Kidney capillary endothelial cell (primary cell): Measurements from ENCODE around the gene LGALS8.
A peak's percentile ranks its signal among the peaks of the same experiment; 100 is the strongest.

ENCODE experiments used
- DNase-seq: peaks from one replicate; pipeline ENCODE4 v3.0.0-alpha.2; 2018; ENCODE audit warnings: low spot score

LGALS8 gene

DNA sequence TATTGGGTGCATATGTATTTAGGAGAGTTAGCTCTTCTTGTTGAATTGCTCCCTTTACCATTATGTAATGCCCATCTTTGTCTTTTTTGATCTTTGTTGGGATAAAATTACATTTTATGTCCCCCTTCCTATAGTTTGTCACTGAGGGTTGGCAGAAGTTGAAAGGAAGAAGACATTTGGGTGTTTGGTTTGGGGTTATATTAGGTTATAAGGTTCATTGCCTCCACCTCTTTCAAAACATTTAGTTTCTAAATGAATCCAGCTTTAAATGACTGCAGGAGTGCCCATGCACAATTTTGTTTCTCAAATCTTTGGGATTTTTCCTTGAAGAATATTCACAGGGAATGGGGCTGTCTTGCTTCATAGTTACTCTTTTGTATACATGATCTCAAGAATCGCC, 14.6 kb upstream of the LGALS8 start:
- DNase-seq = no peak

DNA sequence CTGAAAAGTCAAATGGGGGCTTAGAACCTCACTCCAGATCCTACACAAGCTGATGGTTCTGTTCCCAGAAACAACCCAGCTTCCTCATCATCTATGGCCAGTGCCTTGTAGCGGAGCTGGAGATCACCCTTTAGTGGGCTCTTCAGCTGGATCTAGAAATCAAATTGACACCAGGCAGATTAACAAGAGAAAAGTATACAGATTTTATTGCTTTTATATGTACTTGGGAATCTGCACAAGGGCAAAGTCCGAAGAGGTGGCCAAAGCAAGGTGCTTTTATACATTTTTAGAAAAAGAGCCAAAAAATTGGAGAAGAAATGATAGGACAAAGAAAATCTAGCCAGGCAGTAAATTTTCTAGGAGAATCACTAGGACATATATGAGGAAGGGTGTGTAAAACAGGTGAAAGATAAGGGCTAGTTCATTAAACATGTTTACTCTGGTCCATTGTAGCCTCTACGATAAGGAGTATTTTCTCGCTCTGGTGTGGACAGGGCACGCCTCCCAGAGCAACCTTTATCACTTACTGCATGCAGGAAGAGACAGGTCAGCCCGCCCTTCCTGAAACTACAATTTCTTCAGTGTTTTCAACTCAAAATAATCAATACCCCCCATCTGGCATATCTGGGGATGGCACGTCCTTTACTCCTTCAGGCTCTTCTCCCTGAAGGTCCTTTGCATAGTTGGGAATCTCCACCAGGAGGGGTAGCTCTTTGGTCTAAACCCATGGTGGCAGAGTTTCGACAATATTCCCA, 14.0 kb upstream of the LGALS8 start:
- DNase-seq = no peak

DNA sequence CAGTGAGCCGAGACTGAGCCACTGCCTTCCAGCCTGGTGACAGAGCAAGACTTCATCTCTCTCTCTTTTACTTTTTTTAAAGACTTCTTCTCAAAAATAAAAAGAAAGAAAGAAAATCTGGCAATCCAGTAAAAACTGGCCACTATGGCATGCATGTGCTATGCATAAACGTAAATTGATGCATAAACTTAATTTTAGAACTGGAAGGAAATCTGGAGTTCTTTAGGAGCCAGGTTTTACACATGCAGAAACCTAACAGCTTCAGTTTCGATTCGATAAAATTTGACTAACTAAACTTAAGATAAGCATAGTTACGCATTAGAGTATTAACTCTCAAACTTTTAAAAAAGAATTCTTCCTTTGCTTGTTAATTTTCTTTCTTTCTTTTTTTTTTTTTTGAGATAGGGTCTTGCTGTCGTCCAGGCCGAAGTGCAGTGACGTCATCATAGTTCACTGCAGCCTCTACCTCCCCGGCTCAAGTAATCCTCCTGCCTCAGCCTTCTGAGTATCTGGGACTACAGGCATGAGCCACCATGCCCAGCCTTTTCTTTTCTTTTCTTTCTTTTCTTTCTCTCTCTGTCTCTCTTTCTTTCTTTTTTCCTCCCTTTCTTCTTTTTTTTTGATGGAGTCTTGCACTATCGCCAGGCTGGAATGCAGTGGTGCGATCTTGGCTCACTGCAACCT, 11.9 kb upstream of the LGALS8 start:
- DNase-seq = no peak

DNA sequence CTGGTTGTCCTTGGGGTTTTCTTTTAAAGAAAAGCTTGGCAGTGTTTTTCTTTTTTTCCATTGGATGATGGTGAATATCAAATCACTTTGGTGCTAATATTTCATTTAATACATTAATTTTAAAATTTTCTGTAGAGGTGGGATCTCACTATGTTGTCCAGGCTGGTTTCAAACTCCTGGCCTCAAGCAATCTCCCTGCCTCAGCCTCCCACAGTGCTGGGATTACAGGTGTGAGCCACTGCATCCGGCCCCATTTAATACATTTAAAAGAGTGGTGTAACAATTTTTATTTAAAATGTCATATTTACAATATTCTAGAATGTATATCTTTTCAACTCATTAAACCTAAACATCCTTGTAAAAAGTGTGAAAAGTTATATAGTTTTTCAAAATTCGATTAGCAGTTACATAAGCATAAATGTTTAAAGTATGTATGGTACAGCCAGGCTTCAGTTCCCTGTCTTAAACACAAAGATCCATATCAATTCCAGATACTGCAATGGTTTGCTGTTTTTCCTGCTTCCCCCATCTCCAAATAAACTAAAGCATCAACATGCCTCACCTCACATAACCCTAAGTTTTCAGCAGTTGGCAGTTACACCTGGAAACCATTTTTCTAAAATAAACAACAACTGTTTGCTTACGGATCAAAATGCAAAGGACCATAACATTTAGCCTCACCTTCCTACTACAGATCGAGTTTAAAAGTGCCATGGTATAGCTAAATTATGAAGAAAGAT, 8.9 kb upstream of the LGALS8 start:
- DNase-seq = no peak

DNA sequence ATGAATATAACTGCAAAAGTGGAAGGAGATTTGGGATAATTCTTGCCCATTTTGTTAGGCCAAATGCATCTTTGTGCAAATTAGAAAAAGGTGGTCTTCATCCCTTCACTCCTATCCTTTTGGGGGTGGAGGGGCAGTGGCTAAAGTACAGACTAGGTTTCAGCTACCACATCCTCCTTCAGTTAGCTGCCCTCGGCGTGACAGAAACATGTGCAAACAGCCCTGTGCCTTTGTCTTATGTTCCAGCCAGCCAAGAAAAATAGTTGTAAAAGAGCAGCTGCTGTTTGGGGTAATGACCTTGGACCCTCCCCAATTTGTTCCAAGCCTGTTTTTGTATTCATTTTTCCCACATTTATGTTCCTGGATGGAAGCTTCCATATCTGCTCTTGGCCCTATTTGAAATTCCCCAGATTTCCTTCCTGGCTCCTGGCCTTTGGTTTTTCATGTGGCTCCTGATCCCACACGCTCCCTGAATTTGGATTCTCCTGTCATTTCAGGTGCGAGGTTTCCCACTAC, 8.3 kb upstream of the LGALS8 start:
- DNase-seq = no peak

- no peak for DNase-seq
Observed at GRCh38 chr1:236516929-236517704, 6.7 kb upstream of the LGALS8 start.

- DNase-seq = no peak
Observed at GRCh38 chr1:236518322-236518721, 5.5 kb upstream of the LGALS8 start.

DNA sequence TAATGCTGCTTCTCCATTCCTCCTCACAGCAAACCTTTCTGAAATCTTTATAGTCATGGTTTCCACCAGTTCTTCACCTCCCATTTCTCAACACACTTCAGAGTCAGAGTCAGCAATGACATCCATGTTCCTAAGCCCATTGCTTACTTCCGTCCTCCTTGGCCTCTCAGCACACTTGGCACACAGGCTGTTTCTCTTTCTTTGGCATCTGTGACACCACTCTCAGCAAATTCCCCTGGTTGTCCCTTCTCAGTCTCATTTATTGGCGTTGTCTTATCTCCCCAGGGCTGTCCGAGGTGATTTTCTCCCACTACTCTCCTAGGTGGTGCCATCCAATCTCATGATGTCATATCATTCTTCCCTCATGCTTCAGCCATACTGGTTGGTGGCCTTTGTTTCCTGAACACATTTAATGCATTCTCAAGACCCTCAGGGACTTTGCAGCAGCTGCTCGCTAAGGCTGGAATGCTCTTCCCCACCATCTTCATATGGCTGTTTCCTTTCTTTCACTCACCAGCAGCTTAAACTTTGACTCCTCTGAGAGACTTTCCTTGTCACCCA, 3.3 kb upstream of the LGALS8 start:
- DNase-seq = no peak

DNA sequence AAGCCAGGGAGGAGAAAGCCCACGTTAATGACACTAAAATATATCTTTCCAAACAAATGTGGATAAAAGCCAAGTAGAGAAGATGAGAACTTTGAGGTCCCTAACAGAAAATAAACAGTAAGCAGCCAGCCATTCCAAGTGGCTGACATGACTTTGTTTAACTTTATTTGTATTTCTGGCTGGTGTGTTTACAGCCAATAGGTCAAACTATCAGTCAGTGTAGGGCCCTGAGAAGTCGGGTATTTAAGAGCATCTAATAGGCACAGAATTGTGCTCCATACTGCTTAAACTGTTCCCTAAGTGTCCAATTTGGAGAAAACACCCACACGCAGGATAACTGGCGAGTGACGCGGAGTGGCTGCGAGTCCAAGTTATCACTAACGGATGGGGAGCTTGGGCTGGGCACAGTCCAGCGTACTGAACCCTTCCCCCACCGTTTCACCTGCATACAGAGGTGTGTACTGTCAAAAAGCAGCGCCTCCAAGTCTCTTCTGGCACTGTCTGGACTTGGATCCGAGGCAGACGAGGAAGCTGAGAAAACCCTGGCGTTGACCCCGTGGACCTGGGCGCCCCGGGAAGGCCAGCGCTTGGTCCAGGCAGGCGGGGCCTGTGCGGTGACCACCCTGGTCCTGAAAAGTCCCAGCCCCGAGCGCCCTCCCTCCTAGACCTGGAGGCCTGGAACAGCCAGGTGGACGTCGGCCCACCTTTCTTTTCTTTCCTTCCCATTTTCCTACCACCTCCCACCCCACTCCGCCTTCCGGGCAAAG, 662 bp upstream of the LGALS8 start:
- DNase-seq = no peak

GRCh38 chr1:236524142-236524894, 536 bp downstream of the LGALS8 start:
- DNase-seq = peak; percentile 73

DNA sequence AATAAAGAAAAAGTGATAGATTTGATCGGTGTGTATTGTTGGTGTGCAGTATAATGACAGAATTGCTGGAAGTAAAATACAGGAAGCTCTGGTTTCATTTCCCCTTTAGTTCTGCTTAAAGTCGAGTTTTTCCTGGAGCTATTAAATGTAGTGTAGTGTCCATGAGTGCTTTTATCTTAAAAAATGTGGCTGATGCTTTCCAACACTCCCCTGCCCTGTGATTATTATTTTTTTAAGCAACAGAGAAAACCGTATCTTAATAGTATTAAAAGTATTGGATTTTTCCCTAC, 1.1 kb downstream of the LGALS8 start:
- DNase-seq = no peak

DNA sequence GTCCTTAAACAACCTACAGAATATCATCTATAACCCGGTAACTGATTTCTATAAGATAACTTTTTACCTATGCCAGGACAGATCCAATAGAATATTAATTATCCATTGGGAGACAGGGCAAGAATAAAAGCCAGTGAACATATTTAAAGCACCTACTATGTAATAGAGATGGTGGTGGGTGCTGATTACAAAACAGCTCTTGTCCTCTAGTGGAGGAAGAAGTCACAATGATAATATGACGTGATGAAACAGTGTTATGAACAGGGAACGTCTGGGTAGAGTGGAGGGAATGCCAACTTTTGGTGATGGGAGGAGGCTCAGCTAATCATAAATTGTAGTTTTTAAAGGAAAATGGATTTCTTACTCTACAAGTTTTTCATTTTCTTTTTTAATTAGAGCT, 2.3 kb downstream of the LGALS8 start:
- DNase-seq = no peak

GRCh38 chr1:236530286-236530685, 6.5 kb downstream of the LGALS8 start:
- no peak for DNase-seq

- DNase-seq = no peak
Observed at GRCh38 chr1:236530959-236531358, 7.2 kb downstream of the LGALS8 start.

DNA sequence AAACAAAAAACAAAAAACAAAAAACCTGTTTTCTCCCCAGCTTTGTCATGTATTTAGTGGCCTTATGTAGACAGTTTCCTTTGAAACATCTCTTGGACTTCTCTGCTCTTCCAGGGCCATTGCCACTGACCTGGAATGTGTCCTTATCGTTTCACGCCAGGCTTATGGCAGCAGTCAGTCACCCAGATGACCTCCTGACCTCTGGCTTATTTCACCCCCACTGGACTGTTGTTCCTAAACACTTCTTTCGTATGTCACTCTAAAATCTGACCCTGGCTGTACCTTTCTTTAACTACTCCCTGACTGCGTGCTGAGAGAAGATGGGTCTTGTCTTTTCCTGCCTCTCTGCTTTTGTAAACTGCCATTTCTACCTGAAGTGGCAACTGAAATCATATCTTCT, 9.1 kb downstream of the LGALS8 start:
- DNase-seq = no peak

- peak; percentile 65 for DNase-seq
Observed at GRCh38 chr1:236534151-236534651, 10.4 kb downstream of the LGALS8 start.

GRCh38 chr1:236535190-236535589, 11.4 kb downstream of the LGALS8 start:
- no peak for DNase-seq

DNA sequence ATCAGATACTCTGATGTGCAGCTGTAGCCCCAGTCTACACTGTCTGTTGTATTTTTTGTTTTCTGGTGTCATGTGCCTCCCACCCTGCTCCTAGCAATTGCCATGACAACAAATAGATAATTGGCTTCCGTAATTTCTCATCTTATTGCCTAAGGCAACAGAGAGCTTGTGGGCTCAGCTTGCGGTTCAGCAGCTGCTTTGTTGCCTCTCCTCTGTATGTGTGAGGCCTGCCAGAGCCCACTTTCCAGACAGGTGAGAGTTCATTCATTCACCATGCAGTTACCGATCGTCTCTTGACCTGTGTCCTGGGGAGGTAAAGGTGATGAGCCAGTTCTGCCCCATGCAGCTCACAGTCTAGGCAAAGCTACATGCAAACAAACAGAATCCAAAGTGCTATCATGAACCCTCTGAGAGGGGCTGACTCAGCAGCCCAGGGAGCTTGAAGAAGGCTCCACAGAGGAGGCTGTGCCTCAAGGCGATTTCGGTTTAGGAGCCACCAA, 11.9 kb downstream of the LGALS8 start:
- DNase-seq = no peak

GRCh38 chr1:236536540-236536939, 12.8 kb downstream of the LGALS8 start:
- DNase-seq = no peak
